Stimulated activated CD8-positive, alpha-beta memory T cell treated with anti-CD3 and anti-CD28 coated beads, Interleukin-15, amount 100 ng/mL, for 24 hours (primary cell): ENCODE results near the gene SLC28A1.

Experiments used
- DNase-seq: peaks from one replicate; pipeline ENCODE4 v3.0.0-alpha.2; 2020; ENCODE audit warnings: low read depth

Gene SLC28A1

GRCh38 chr15:84942456-84942855, 58.0 kb downstream of the SLC28A1 start:
- no peak for DNase-seq

- DNase-seq: no peak
These were observed 59.8 kb downstream of the SLC28A1 start for GRCh38 chr15:84944311-84944710.

- DNase-seq: no peak
These were observed 60.4 kb downstream of the SLC28A1 start for GRCh38 chr15:84944861-84945260.

- no peak for DNase-seq
These were observed 62.5 kb downstream of the SLC28A1 start for GRCh38 chr15:84946772-84947489.

- no peak for DNase-seq
These were observed 63.7 kb downstream of the SLC28A1 start for GRCh38 chr15:84947947-84948830.

GRCh38 chr15:84949043-84949442, 64.6 kb downstream of the SLC28A1 start:
- DNase-seq: no peak

- no peak for DNase-seq
These were observed 65.5 kb downstream of the SLC28A1 start for GRCh38 chr15:84949845-84950569.

- DNase-seq: no peak
These were observed 66.2 kb downstream of the SLC28A1 start for GRCh38 chr15:84950570-84951111.

GRCh38 chr15:84951736-84952135, 67.3 kb downstream of the SLC28A1 start:
- DNase-seq: no peak

- DNase-seq: no peak
These were observed 68.7 kb downstream of the SLC28A1 start for GRCh38 chr15:84953136-84953535.

- no peak for DNase-seq
These were observed 69.3 kb downstream of the SLC28A1 start for GRCh38 chr15:84953726-84954125.

GRCh38 chr15:84955089-84955848, 70.8 kb downstream of the SLC28A1 start:
- no peak for DNase-seq

- DNase-seq: no peak
These were observed 71.7 kb downstream of the SLC28A1 start for GRCh38 chr15:84956199-84956598.

- no peak for DNase-seq
These were observed 76.1 kb downstream of the SLC28A1 start for GRCh38 chr15:84960391-84961113.

- no peak for DNase-seq
These were observed 76.6 kb downstream of the SLC28A1 start for GRCh38 chr15:84961114-84961452.

GRCh38 chr15:84961707-84962106, 77.2 kb downstream of the SLC28A1 start:
- no peak for DNase-seq

- no peak for DNase-seq
These were observed 78.5 kb downstream of the SLC28A1 start for GRCh38 chr15:84962955-84963354.

- no peak for DNase-seq
These were observed 82.9 kb downstream of the SLC28A1 start for GRCh38 chr15:84967380-84967779.

GRCh38 chr15:84968301-84968700, 83.8 kb downstream of the SLC28A1 start:
- DNase-seq: no peak

GRCh38 chr15:84969257-84969656, 84.8 kb downstream of the SLC28A1 start:
- no peak for DNase-seq

- DNase-seq: no peak
These were observed 86.4 kb downstream of the SLC28A1 start for GRCh38 chr15:84970843-84971242.
